WTC11 (cell line): ENCODE measurements around the gene PDZD2.

Experiments
- IRF2 ChIP-seq: sonication (generic); formaldehyde crosslinking; IDR thresholded peaks from 2 replicates; pipeline ENCODE4 v1.8.0; 2022; ENCODE audit warnings: low read depth, missing genetic modification reagents, borderline replicate concordance
- NFE2L1 ChIP-seq: sonication (generic); formaldehyde crosslinking; IDR thresholded peaks from 2 replicates; pipeline ENCODE4 v1.8.1; 2023; ENCODE audit warnings: missing genetic modification reagents
- TF ChIP-seq, protein P1 (sequence below): fragments of 200-600 bp; IDR thresholded peaks from 2 replicates; pipeline ENCODE4 v1.8.0; 2022; ENCODE audit warnings: antibody characterized with exemption

DNA sequence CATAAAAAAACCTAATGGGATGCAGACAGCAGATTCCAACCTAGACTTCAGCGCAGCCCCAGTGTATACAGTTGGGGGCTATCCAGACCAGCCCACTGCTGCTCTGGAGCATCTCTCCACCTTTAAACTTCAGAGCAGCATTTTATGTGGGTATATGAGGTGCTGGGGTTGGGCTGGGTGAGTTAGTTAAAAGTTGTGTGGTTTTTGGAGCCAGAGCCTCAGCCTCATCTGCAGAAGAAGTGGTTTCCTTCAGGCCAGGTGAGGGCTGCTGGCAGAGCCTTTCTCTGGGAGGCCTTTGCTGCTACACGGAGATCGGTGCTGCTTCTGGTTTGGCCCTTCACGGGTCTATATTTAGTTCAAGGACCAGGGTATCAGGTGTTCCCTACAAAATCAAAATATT is 228.3 kb downstream of the PDZD2 start:
- TF ChIP-seq, protein P1, sequence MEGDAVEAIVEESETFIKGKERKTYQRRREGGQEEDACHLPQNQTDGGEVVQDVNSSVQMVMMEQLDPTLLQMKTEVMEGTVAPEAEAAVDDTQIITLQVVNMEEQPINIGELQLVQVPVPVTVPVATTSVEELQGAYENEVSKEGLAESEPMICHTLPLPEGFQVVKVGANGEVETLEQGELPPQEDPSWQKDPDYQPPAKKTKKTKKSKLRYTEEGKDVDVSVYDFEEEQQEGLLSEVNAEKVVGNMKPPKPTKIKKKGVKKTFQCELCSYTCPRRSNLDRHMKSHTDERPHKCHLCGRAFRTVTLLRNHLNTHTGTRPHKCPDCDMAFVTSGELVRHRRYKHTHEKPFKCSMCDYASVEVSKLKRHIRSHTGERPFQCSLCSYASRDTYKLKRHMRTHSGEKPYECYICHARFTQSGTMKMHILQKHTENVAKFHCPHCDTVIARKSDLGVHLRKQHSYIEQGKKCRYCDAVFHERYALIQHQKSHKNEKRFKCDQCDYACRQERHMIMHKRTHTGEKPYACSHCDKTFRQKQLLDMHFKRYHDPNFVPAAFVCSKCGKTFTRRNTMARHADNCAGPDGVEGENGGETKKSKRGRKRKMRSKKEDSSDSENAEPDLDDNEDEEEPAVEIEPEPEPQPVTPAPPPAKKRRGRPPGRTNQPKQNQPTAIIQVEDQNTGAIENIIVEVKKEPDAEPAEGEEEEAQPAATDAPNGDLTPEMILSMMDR: no peak
- TF ChIP-seq IRF2 (CRISPR knock-in tag): no peak
- no peak for TF ChIP-seq NFE2L1
